ENCODE results near the gene SPTSSA.

DNA sequence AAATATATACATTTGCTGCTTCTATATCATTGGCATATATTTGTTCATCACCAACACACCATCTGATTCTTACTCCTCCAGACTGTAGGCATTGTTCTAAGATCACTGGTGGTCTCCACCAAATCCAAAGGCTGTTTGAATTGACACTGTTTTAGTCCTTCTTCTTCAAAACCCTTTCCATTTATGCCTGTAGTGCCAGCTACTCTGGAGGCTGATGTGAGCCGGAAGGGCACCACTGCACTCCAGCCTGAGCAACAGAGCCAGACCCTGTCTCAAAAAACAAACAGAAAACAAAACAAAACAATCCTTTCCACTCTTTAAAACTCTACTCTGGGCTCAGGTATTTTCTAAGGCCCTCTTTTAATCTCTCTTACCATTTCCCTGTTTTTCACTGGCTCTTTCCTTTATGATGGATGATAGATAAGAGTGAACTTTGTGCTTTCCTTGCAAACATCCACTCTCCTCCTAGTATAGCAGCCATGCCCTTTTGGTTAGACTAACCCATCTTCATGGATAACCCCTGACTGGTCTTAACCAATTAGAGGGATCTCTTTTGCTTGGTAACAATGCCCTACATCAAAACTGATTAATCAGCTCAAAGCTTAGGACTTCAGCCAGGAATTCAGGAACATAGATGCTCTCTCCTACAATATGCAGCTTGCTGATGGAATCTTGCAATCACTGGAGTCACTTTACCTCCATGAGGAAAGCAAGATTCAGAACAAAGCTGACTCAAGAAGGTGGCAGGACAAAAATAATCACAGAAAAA is 24.9 kb downstream of the SPTSSA start:
- TF ChIP-seq, protein P1, sequence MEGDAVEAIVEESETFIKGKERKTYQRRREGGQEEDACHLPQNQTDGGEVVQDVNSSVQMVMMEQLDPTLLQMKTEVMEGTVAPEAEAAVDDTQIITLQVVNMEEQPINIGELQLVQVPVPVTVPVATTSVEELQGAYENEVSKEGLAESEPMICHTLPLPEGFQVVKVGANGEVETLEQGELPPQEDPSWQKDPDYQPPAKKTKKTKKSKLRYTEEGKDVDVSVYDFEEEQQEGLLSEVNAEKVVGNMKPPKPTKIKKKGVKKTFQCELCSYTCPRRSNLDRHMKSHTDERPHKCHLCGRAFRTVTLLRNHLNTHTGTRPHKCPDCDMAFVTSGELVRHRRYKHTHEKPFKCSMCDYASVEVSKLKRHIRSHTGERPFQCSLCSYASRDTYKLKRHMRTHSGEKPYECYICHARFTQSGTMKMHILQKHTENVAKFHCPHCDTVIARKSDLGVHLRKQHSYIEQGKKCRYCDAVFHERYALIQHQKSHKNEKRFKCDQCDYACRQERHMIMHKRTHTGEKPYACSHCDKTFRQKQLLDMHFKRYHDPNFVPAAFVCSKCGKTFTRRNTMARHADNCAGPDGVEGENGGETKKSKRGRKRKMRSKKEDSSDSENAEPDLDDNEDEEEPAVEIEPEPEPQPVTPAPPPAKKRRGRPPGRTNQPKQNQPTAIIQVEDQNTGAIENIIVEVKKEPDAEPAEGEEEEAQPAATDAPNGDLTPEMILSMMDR (IDR thresholded peaks at IDR 0.05): no peak
- TF ChIP-seq POLR2A (IDR thresholded peaks at IDR 0.05): no peak
